Measurements from ENCODE around the gene TMEM37.

TMEM37 gene

DNA sequence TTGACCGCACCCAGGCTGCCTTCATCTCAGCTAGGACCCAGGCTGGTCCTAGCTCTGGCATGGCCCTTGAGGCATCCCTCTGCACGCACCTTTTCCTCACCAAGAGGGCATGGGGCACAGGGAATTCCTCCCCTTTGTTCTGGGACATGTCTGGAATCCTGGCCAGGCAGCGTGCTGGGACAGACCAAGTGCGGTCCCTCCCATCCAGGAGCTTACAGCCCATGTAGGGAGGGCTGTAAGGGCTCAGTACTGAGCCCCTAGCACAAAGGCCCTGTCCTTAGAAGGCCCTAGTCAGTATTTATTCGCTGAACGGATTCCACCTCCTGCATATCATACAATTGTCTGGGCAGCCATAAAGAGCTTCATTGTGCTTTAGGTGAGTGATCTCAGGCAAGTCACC, 3.0 kb downstream of the TMEM37 start:
- no peak for DNase-seq

DNA sequence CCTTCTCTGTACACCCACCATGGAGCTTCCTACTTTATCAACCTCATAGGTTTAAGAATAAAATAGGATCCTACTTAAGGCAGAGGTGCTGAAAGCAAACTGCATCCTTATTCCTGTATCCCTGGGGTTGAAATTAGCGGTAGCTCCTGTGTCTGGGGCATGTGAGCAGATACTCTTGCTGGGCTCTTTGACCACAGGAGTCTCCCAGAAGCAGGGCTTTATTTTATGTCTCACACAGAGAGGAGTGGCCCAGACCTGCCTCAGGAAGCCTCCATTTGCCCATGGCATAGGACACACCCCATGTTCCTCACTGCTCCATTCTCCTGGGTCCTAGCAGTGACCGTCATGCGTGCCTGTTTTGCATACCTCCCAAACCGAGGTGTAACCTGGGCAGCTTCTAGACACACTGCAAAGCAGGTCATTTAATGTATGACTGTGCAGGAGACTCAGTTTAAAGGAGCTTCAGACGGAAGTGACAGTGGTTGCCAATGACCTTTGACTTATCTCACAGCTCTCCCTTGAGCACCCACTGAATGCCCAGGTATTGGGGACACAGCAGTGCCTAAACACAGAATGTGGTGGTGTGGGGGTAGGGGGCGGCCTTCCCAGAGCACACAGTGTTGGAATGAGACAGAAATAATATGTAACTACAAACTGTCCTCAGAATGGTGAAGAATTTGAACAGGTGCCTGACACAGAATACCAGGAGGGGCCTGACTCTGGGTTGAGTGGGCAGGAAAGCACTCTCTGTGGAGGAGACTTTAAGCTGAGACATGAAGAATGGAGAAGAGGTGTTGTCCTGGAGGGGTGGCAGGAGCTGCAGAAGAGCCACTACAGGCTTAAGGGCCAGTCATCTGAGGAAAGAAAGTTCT, 3.7 kb downstream of the TMEM37 start:
- no peak for DNase-seq

DNA sequence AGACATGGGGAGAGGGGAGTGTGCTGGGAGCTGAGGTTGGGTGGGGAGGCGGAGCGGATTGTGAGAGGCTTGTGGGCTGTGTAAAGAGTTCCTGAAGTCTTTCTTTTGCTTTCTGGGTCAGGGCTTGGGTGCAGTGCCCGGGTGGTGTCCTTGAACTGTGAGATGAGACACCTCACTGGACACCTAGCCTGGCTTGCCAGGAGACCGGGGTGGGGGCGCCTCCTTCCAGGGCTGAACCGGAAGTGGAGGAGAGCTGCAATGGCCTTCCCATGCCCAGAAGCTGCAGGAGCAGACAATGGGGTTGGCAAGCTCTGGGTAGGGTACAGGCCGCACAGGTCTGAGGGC, 4.3 kb downstream of the TMEM37 start:
- no peak for DNase-seq

DNA sequence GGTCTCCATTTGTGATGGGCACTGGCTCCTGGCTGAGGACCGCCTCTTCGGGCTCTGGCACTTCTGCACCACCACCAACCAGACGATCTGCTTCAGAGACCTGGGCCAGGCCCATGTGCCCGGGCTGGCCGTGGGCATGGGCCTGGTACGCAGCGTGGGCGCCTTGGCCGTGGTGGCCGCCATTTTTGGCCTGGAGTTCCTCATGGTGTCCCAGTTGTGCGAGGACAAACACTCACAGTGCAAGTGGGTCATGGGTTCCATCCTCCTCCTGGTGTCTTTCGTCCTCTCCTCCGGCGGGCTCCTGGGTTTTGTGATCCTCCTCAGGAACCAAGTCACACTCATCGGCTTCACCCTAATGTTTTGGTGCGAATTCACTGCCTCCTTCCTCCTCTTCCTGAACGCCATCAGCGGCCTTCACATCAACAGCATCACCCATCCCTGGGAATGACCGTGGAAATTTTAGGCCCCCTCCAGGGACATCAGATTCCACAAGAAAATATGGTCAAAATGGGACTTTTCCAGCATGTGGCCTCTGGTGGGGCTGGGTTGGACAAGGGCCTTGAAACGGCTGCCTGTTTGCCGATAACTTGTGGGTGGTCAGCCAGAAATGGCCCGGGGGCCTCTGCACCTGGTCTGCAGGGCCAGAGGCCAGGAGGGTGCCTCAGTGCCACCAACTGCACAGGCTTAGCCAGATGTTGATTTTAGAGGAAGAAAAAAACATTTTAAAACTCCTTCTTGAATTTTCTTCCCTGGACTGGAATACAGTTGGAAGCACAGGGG, 5.5 kb downstream of the TMEM37 start:
- DNase-seq = no peak

GRCh38 chr2:119438128-119438656, 6.5 kb downstream of the TMEM37 start:
- DNase-seq = no peak

DNA sequence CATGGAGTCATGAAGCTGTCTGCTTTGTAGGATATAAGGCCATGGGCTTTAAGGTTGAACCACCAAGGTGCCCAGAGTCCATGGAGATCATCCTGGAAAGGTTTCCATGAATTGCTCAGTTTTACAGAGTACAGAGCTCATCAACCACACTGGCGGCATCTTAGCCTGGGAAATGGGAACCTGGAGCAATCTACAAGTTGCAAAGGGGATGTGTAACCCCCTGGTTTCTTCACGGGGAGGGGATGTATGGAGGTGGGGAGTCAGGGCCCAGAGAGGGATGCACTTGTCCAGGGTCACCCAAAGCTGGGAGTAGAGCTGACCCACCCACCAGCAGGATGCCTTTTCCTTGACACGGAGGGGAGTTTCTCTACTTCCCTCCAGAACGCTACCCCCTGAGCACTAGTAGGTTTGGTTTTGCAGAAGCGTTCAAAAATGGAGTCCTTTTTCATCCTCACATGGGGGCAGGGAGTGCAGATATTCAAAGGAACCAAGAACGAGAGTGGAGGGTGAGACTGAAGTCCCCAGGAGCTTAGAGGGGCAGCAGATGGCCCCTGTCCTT, 7.2 kb downstream of the TMEM37 start:
- no peak for DNase-seq

DNA sequence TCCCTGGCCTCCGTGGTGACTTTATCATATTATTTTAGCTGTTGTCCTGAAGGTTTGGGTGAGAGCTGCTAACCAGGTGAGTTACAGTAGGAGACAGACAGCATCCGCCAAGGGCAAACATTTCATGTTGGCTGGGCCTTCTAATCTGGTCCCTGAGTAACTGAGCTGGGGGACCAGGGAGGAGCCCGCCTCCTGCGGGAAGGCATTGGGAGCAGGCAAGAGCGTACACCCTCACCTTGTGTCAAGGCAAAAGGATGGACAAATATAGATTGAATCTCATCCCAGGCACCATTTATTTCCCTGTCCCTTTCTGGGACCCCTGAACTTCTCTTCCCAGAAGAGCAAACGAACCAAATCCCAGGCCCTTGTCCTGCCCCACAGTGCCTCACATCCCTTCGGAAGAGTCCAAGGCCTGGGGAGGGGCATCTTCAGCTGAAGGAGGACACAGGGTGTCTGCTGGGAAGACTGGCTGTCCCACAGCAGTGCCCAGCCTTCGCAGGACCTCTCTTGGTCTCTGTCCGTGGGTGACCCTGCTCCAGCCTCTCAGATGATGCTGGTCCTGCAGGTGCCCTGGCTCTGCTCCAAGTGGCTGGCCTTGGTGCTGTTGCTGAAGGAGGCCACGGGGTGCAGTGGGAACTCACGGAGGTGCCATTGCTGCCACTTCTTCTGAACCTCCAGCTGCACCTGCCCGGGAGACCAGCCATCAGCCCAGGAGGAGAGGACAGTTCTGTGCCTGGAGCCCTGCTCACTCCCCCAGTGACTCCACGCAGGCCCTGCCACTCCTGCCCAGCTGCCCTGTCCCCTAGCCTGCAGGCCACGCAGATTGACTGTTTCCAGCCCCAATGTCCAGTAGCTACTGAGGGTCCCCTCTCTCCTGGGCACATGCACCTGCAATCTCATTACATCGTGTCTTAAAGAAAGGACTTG, 8.2 kb downstream of the TMEM37 start:
- no peak for DNase-seq

GRCh38 chr2:119440501-119440870, 8.8 kb downstream of the TMEM37 start:
- DNase-seq = no peak

DNA sequence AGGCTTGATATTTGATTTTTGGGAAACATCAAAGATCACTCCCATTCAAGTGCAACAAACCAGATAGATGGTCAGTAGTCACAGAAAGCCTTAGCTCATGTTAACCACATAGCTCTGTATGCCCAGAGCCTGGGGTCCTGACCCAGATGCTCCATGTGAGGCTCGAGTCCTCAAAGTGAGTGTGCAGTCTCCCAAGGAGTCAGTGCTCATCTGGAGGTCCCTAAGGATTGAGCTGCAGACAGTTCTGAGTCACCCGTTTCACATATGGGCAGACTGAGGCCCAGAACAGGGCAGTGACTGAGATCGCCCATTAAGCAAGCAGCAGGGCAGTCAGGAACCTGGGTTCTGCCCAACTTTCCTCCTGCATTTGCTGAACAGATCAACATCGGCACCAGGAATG, 9.2 kb downstream of the TMEM37 start:
- no peak for DNase-seq

- DNase-seq = no peak
Measured at GRCh38 chr2:119441376-119442225, 9.9 kb downstream of the TMEM37 start.

DNA sequence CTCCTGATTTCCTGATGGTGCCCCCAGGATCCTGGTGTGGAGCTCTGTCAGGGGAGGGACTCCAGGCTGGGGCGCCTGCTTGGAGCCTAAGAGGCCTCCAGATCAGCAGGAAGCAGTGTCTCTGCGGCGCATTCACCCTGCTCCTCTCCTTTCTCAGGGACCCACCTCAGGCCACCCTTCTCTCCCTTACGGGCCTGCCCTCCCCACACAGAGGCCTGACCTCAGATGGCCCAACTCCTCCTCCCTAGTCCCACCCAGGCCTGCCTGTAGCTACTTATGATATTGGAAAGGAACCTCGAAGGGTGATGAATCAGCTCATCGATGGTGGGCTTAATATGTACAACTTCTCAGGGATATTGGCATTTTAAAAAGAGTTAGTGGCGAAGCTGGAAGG, 10.6 kb downstream of the TMEM37 start:
- no peak for DNase-seq

DNA sequence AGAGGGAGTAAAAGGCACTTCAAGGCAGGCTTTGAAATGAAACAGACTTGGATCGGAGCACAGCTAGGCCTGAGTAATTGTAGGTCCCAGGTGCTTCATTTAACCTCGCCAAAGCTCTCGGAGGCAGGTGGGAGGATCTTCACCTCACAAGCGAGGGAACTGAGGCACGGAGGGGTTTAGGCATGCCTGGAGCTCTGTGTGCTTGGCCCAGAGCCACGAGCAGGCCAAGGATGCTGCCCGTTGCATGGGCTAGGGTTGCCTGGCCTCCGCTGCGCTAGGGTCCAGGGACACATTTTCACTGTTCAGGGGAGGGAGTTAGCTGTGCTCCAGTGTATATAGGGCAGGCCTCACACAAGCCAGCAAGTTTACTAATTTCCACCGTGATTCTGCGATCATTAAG, 11.2 kb downstream of the TMEM37 start:
- no peak for DNase-seq

DNA sequence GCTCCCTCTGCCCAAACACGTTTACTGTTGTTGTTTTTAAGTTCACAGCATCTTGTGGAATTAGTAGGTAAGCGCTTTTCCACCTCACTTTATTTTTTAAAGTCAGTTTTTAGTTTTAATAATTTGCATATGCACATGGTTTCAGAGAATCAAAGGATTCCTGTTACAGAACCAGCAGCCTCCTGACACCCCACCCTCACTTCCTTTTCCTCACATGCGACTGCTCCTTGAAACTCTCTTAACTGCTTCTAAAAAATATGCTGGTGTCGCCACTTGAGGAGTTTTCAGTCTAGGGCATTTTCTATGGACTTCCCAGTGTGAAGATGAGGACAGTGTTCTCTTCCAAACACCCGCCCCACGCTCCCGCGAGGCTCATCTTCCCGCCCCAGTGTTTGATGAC, 14.4 kb downstream of the TMEM37 start:
- DNase-seq = no peak

GRCh38 chr2:119448427-119449141, 16.9 kb downstream of the TMEM37 start:
- DNase-seq = no peak

DNA sequence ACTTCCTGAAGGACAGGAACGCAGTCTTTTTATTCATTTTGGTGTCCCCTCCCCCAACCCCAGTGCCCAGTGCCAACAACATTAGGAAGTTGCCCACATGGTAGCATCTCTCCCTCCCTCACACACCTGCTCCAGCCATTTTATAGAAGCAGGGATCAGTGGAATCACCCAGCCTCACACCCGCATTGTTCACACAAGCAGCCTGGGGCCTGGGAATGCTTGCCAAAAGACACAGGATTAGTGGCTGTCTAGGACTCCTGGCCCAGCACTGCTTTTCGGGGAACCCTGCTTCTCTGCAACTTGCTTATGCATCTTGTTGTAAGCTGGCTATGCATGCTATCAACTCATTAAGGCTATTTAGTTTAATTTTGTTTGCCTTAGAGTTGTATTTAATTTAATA, 17.9 kb downstream of the TMEM37 start:
- DNase-seq = no peak

- no peak for DNase-seq
Measured at GRCh38 chr2:119451336-119452050, 19.8 kb downstream of the TMEM37 start.

- DNase-seq = no peak
Measured at GRCh38 chr2:119453972-119454593, 22.4 kb downstream of the TMEM37 start.

DNA sequence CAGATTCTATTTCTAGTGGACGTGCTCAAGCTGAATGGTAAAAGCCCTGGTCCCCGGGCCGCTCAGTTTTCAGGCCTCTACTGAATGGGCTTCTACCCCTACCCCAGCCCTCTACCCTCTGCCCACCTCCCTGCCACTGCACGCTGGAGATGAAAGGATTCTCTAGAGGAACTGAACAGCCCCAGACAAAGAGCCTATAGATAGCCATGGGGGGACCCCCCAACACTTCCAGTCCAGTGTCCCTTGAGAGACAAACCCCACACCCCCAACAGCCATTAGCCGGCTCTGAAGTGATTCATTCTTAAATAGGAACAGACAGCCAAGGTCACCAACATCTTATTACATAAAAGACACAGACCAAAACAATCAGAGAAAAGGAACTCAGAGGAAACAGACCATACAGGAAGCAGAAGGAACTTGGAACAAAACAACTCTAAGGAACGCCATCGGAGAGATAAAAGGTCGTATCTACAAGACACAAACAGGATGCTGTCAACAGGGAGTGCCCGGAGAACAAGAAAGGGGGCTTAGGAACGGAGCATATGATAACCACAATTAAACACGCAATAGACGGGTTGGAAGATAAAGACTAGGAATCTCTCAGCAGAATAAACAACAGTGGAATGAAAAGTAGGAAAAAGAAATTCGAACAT, 23.5 kb downstream of the TMEM37 start:
- no peak for DNase-seq

DNA sequence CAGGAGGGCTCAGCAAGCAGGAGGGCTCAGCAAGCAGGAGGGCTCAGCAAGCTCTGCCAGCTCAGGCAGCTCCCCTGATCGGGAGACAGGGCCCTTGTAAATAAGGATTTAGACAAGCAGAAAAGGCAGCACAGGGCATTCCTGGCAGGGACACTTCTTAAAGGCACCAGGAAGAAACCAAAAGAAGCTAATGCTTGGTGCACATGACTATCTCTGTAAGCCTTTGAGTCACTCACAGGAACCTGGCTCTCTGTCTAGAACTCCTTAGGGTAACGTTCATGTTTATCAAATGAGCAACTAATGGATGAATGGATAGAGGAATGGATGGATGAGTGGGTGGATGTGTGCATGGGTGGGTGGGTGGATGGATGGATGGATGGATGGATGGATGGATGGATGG, 28.4 kb downstream of the TMEM37 start:
- no peak for DNase-seq
